GM18861 (cell line): ENCODE data around the gene AFF3.
"Not testable (repeated sequence)": the region's sequence is repeated elsewhere in the genome, so short reads cannot be mapped to it uniquely, and the experiment has no call there.

Experiments used
- ATAC-seq: cut with Tn5 transposase; IDR thresholded peaks from one replicate; pipeline ENCODE4 v1.9.1; 2021; ENCODE audit not compliant: unreplicated experiment

The AFF3 gene

GRCh38 chr2:99938250-99938649 lies 204.1 kb downstream of the AFF3 start:
- ATAC-seq: no peak

- ATAC-seq: no peak
Observed at GRCh38 chr2:99936065-99936464, 206.3 kb downstream of the AFF3 start.

- no peak for ATAC-seq
Observed at GRCh38 chr2:99935662-99936061, 206.7 kb downstream of the AFF3 start.

GRCh38 chr2:99933894-99934650 lies 208.3 kb downstream of the AFF3 start:
- ATAC-seq: no peak

- ATAC-seq: not testable (repeated sequence)
Observed at GRCh38 chr2:99933491-99933890, 208.9 kb downstream of the AFF3 start.

GRCh38 chr2:99928470-99929053 lies 213.8 kb downstream of the AFF3 start:
- ATAC-seq: no peak

GRCh38 chr2:99927690-99928207 lies 214.6 kb downstream of the AFF3 start:
- ATAC-seq: not testable (repeated sequence)

- no peak for ATAC-seq
Observed at GRCh38 chr2:99926986-99927385, 215.4 kb downstream of the AFF3 start.

- no peak for ATAC-seq
Observed at GRCh38 chr2:99925960-99926359, 216.4 kb downstream of the AFF3 start.

- no peak for ATAC-seq
Observed at GRCh38 chr2:99922664-99923063, 219.7 kb downstream of the AFF3 start.

- no peak for ATAC-seq
Observed at GRCh38 chr2:99921903-99922302, 220.5 kb downstream of the AFF3 start.

- ATAC-seq: no peak
Observed at GRCh38 chr2:99918389-99918788, 224.0 kb downstream of the AFF3 start.

GRCh38 chr2:99915108-99915675 lies 227.2 kb downstream of the AFF3 start:
- ATAC-seq: no peak

GRCh38 chr2:99911736-99912135 lies 230.7 kb downstream of the AFF3 start:
- ATAC-seq: no peak

GRCh38 chr2:99910902-99911301 lies 231.5 kb downstream of the AFF3 start:
- ATAC-seq: no peak

- no peak for ATAC-seq
Observed at GRCh38 chr2:99905636-99906035, 236.8 kb downstream of the AFF3 start.

GRCh38 chr2:99905025-99905424 lies 237.4 kb downstream of the AFF3 start:
- no peak for ATAC-seq

- ATAC-seq: no peak
Observed at GRCh38 chr2:99903981-99904380, 238.4 kb downstream of the AFF3 start.

GRCh38 chr2:99900556-99900955 lies 241.8 kb downstream of the AFF3 start:
- ATAC-seq: no peak

- ATAC-seq: no peak
Observed at GRCh38 chr2:99899882-99900281, 242.5 kb downstream of the AFF3 start.

- ATAC-seq: no peak
Observed at GRCh38 chr2:99899058-99899855, 243.1 kb downstream of the AFF3 start.
